ENCODE results near the gene RELN. TPM values are rescaled to one million over a fixed set of nuclear protein-coding genes. Genes with fewer than 3 reads are reported as not detected.

Gene RELN
- polyA plus RNA-seq, 1 experiment = 4.3 TPM

GRCh38 chr7:103658055-103659005 is 331.1 kb downstream of the RELN start:
- CTCF ChIA-PET = no interaction called here
- POLR2A ChIA-PET = no interaction called here
- TF ChIP-seq, protein P1, sequence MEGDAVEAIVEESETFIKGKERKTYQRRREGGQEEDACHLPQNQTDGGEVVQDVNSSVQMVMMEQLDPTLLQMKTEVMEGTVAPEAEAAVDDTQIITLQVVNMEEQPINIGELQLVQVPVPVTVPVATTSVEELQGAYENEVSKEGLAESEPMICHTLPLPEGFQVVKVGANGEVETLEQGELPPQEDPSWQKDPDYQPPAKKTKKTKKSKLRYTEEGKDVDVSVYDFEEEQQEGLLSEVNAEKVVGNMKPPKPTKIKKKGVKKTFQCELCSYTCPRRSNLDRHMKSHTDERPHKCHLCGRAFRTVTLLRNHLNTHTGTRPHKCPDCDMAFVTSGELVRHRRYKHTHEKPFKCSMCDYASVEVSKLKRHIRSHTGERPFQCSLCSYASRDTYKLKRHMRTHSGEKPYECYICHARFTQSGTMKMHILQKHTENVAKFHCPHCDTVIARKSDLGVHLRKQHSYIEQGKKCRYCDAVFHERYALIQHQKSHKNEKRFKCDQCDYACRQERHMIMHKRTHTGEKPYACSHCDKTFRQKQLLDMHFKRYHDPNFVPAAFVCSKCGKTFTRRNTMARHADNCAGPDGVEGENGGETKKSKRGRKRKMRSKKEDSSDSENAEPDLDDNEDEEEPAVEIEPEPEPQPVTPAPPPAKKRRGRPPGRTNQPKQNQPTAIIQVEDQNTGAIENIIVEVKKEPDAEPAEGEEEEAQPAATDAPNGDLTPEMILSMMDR (IDR thresholded peaks at IDR 0.05; ENCODE audit: insufficient read depth, low read depth, low read length) = no peak
- Histone ChIP-seq H3K36me3 (ENCODE audit: control insufficient read depth, insufficient read depth, low read length) (no peaks in the 10 kb centered on the region), H3K4me3 (ENCODE audit: low read depth, low read length) (no peak overlapping the region), H3K27me3 (ENCODE audit: control insufficient read depth, insufficient read depth, low read length) (no peaks in the 10 kb centered on the region)
- no peak for DNase-seq (ENCODE audit: low read depth)

- H3K27me3 ChIP-seq (ENCODE audit: control insufficient read depth, insufficient read depth, low read length) = no peaks in the 10 kb centered on the region
- DNase-seq (ENCODE audit: low read depth) = no peak
- no peak overlapping the region for H3K4me3 ChIP-seq (ENCODE audit: low read depth, low read length)
- TF ChIP-seq, protein P1 (IDR thresholded peaks at IDR 0.05; ENCODE audit: insufficient read depth, low read depth, low read length) = no peak
- POLR2A ChIA-PET = no interaction called here
- CTCF ChIA-PET = interaction anchor here (1.0 kb wide), 1 partner anchor 40 kb away, joined by 3 read pairs; no protein-coding TSS in a partner anchor
- no peaks in the 10 kb centered on the region for H3K36me3 ChIP-seq (ENCODE audit: control insufficient read depth, insufficient read depth, low read length)
These were observed 332.0 kb downstream of the RELN start for GRCh38 chr7:103657474-103657894.

- CTCF ChIA-PET = interaction anchor here (1.0 kb wide), 1 partner anchor 19 kb away, joined by 4 read pairs; no protein-coding TSS in a partner anchor
These were observed 333.2 kb downstream of the RELN start for GRCh38 chr7:103656221-103656620.

GRCh38 chr7:103651593-103652377 is 337.7 kb downstream of the RELN start:
- no peaks in the 10 kb centered on the region for H3K27me3 ChIP-seq (ENCODE audit: control insufficient read depth, insufficient read depth, low read length)
- POLR2A ChIA-PET = no interaction called here
- TF ChIP-seq, protein P1 (IDR thresholded peaks at IDR 0.05; ENCODE audit: insufficient read depth, low read depth, low read length) = no peak
- no peaks in the 10 kb centered on the region for H3K36me3 ChIP-seq (ENCODE audit: control insufficient read depth, insufficient read depth, low read length)
- CTCF ChIA-PET = no interaction called here
- H3K4me3 ChIP-seq (ENCODE audit: low read depth, low read length) = no peak overlapping the region
- DNase-seq (ENCODE audit: low read depth) = no peak

More at GRCh38 chr7:103656221-103656620, 333.2 kb downstream of the RELN start:
- no peak overlapping the region for H3K4me3 ChIP-seq (ENCODE audit: low read depth, low read length)
- H3K36me3 ChIP-seq (ENCODE audit: control insufficient read depth, insufficient read depth, low read length) = no peaks in the 10 kb centered on the region
- DNase-seq (ENCODE audit: low read depth) = no peak
- POLR2A ChIA-PET = no interaction called here
- TF ChIP-seq, protein P1 (IDR thresholded peaks at IDR 0.05; ENCODE audit: insufficient read depth, low read depth, low read length) = no peak
- no peaks in the 10 kb centered on the region for H3K27me3 ChIP-seq (ENCODE audit: control insufficient read depth, insufficient read depth, low read length)

GRCh38 chr7:103649052-103649451 is 340.4 kb downstream of the RELN start:
- POLR2A ChIA-PET = no interaction called here
- Histone ChIP-seq H3K27me3 (ENCODE audit: control insufficient read depth, insufficient read depth, low read length) (no peaks in the 10 kb centered on the region), H3K36me3 (ENCODE audit: control insufficient read depth, insufficient read depth, low read length) (no peaks in the 10 kb centered on the region), H3K4me3 (ENCODE audit: low read depth, low read length) (no peak overlapping the region)
- CTCF ChIA-PET = no interaction called here
- TF ChIP-seq, protein P1 (IDR thresholded peaks at IDR 0.05; ENCODE audit: insufficient read depth, low read depth, low read length) = no peak
- no peak for DNase-seq (ENCODE audit: low read depth)

Data from BJ (cell line).